NCI-H2227 (cell line): ENCODE measurements around the gene TXNDC5.

Source experiments
- DNase-seq: peaks from one replicate; lab custom pipeline; 2025; ENCODE audit not compliant: unreplicated experiment; lab: John Stamatoyannopoulos, UW

The TXNDC5 gene

DNA sequence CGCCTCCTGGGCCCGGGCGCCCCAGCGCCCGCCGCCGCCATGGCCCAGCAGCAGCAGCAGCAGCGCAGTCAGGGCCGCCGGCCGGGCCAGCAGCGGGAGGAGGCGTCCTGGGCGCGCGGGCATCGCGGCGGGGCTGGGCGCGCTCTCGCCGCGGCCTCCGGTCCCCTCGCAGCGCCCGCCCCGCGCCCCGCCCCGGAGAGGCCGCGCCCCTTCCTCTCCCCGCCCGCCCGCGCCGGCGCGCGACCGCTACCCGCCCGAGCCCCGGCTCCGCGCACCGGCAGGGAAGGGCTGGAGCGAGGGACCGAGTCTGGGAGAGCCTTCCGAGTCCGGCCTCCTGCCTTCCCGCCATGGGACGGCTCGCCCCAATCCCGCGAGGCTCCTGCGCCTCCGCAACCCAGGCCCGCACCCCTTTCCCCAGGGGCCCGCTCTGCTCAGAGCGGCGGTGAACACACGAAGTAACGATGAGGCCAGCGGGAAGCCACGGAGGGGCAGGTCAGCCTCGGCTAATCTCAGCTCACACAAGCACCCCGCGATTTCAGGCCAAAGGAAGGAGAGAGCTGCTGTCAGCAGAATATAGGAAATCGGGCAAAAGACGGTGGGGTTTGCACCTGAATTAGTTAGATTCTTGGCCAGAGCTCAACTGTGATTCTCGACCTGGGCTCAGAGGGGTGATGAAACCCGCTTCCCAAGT lies at the start of gene TXNDC5:
Gene TXNDC5, minus strand, starts transcription at position 135 of the 691 bp plus-strand sequence. Its CDS starts 12 bp downstream, at position 123.
- DNase-seq = peak; percentile 88

DNA sequence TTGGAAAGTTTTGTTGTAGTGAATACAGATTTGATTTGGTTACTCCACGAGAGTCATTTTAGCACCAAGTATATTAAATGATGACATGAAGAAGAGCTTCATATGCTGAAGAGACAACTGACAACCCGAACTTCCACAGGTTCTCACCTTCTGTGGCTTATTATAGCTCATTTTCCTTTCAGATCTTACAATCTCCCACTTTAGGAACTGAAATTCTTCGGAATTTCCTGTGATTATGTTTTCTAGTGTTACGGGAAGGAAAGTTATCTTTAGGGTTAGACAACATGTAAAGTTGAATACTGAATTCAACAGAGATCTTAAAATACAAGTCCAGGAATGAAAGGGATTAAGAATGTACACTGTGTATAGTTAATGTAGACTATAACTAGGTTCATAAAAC lies 49.6 kb upstream of the TXNDC5 start:
- no peak for DNase-seq

DNA sequence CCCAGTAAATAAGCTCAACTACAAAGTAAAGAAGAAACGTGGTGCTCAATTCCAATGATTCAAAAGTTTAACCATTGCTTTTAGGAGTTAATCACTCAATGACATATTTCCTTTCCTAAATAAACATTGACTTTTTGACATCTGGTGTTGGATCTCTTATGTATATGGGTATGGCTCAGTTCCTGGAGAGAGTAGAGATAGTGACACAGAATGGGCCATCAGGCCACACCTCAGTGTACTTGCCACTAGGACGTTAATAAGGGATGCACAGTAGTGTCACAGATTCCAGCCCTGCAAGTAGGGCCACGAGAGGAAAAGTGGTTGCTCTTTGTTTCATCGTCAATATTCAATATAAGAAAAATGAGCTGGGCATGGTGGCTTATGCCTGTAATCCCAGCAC lies 48.9 kb upstream of the TXNDC5 start:
- no peak for DNase-seq

DNA sequence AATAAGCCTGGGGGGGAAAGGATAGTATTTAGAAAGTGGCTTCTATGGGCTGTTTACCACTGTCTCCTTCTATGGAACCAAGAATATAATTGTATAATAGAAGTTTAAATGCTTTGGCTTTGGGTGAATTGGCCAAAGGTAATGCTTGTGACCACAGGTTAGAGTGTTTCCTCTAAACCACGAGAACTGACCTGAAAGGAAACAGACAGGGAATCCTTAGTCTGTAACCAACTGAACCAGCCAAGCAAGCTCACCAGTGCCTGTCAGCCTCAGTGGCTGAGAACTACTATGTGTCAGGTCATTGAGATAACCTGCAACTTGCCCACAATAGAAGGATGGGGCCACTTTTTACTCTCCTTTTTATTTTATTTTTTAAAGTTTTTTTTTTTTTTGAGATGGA lies 47.9 kb upstream of the TXNDC5 start:
- DNase-seq = no peak

DNA sequence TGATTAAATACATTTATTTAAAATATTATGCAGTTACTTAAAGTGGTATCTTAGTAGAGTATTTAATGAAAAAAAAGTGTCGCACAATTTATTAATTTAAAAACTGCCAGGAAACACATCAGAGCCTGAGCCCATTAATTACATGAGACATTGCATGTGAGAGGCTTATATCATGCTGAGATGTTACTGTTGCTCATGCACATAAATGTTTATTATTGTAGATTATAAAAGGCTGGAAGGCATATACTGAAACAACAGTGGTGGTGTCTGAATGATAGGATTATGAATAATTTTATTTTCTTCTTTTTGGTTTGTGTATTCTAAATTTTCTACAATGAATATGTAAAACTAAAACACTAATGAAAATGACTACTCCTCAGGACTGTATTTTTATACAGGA lies 45.7 kb upstream of the TXNDC5 start:
- DNase-seq = no peak

DNA sequence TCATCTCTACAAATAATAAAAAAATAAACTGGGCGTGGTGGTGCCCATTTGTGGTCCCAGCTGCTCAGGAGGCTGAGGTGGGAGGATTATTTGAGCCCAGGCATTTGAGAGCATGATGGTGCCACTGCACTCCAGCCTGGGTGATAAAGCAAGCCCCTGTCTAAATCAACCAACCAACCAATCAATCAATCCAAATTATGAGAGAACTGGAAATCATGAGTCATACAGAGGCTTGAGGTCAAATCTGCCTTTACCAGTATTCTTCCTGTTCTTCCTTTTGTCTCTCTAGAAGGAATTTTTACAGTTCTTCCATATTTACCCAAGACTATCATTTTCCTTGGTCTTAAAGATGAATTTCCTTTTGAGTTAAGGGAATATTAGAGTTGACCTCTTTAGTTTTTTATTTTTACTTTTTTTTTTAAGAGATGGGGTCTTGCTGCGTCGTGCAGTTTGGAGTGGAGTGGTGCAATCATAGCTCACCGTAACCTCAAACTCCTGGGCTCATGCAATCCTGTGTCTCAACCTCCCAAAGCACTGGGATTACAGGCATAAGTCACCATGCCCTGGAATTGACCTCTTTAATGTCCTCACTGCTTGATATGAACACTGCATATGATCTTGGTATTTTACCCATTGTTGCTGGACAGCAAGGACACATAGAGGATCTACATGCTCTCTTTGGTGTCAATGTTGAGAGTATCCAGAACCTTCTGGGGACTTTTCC lies 44.1 kb upstream of the TXNDC5 start:
- DNase-seq = no peak

DNA sequence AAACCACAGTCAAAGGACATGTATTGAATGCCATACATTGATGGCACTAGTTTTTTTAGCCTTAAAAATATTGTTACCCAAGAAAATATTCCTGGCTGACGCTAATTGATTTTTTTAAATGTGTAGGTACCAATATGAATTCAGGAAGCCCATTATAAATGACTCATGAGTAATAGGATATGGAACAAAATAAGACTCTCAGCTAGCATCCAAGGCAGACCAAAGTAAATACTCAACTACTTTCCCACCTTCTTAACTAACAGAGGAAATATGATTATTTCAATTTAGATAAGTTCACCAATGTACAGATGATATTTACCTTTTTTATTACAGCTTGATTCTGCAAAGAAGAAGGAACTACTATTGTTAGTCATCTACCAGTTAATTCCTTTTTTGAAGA lies 43.2 kb upstream of the TXNDC5 start:
- DNase-seq = no peak

DNA sequence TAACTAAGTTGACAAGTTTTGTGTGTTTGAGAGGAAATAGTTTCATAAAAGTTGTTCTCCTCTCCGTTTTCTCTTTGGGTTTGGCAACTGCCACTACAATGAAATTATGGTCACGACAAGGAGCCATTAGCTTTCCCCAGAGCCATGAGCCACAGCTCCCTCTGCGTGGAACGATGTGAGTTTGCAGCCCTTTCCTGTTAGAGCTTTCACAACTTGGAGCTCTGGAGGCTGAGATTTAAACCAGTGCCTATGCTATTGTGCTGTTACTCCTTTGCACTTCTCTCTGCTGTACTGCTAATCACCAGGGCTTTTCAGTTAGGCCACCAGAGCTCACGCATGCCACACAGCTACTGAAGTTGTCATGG lies 29.3 kb upstream of the TXNDC5 start:
- DNase-seq = no peak

DNA sequence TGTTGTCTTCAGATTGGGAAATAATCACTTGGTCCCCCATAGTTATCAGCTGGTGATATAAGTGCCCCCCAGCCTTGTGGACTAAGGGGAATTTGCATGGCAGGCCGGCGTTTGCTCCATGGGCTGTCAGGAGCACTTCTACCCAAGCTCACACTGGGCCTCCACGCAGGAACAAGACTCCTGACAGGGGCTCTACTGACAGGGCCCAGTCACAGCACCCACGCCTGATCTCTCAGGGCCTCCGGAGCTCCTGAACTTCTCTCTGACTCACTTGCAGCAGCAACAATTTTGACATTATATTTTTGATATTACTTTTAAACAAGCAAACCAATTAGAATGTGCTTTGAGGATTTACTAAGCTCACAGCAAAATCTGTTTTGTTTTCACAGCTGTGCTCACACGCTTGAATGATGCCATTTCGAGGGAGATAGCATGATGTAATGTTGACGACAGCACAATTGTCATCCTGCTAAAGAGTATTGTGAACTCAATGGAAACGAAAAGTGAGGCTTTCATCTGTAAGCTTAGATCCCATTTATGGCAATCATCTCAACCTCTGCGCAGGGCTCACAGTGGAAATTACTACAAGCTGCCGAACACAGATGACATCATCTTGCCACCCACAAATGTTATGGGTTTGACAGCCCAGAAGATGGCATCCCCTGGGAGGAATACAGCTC lies 28.7 kb upstream of the TXNDC5 start:
- DNase-seq = no peak

DNA sequence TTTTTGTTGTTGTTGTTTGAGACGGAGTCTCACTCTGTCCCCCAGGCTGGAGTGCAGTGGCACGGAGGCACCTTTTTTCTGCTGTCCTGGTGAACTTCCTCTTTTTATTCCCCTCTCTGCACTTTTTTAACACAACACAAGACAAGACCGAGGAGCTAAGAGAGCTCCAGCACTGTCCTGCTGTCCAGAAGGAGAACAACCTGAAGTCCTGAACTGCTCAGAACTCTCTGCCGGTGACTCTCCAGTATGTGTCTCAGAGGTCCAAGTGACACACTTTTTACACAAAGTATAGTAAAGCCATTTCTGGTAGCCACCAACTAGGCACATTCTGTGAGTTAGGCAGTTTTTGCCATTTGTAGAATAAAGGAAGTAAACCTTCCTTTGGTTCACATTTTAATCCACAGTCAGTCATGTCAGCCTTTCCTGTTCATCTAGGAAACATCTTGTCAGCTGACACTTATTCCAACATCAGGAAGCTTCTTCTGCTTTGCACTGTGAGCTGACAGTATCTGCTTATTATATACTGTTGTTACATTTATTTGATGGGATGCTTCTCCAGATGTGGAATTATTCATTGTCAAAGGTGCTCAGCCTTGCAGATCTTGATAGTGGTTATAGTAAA lies 28.1 kb upstream of the TXNDC5 start:
- no peak for DNase-seq

DNA sequence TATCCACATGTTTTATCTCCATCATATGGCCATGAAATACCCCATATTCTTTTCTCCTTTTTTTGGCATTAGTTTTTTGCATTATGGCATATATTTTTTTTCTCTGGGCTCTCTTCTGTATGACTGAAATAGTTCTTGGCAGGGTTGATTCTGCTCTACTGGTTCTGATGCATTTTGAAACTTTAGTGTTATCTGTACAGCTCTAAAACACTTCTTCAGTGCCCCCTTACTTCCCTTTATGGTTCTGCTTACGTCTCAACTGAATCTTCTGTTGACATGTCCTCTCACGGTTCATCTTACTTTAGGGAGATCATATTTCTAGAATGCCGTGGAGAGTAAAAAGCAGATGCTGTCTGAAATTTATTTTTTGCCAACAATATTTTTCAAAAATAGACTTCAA lies 23.2 kb upstream of the TXNDC5 start:
- DNase-seq = no peak

DNA sequence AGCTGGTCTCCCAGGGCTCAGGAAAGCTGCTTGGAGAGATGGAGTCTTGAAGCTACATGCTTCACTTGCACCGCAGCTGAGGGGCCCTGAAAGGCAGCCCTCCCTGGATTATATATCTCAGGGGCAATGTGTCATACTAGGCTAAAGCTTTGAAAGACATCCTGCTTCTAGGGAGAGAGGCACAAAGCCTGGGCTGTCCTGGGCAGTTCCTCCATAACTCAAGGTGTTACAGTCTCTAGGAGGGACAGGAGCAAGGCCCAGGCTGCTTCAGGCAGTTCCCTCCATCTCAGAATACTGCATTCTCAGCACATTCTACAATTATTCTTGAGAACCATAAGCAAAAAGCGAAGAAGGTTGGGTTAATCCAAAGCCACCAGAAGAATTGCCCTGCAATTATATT lies 22.0 kb upstream of the TXNDC5 start:
- no peak for DNase-seq

DNA sequence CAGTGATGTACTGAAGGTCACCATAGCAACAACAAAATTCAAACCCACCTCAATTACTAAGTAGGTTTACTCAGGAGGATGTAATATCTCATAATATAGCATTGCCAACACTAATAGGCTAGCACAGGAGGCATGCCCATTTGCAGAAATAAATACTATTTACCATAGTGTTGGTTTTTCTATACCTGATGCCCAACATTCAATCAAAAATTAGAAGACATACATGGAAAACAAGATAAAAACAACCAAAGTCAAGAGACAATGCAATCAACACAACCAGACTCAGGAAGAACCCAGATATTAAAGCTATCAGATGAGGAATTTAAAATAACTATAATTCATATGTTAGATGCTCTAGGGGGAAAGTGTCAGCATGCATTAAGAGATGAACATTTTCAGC lies 14.3 kb upstream of the TXNDC5 start:
- DNase-seq = no peak

DNA sequence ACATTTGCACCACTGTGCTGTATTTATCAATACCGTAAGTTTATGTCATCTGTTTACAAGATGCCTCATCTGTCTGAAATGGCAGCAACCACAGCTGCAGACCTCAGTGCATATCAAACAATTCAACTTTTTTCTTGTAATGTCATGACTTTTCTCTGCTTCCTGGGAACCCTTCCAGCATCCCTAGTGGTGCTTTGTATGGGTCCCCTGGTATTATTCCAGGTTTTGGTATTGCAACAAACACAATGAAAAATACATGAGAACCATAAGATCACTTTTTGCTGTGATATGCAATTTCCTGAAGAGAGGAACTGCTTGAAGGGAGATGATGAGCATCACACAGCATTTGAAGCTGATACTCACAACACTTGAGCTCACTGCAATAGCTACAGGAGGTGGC lies 12.0 kb upstream of the TXNDC5 start:
- no peak for DNase-seq

DNA sequence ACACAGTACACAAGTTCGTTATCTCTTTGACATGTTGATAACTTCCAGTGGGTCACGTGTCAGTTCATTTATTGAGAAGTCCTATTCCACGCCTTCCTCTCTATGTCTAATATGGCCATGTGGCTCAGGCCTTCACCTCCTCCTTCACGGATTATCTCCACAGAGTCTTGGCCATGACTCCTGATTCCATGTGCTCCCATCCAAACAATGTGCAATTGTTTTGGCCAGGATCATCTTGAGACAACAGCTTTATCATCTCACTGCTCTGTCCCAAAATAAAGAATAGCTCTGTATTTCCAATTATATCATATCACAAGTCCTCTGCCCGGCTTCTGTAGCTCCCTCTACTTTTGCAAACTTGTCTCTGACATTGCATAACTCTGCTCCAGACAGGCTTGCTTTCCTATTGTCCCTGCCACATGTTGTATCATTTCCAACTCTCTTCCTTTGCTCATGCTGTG lies 11.1 kb upstream of the TXNDC5 start:
- no peak for DNase-seq

DNA sequence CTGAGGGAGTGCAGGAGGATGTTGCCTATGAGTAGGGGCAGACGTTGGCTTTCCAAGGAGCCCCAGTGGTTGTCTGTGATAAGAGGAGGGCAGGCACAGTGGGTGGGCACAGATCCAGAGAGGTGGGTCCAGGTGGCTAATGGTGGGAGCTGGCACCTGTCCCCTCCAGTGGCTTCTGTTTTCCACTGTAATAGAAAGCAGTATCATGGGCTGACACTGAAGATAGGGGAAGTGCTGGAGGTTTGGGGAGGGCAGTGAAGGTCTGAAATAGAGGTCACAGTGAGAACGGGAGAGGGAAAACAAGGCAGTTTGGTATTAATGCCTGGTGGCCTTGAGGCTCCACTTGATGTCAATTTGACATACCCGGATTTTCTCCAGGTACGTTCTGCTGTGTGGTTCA lies 10.5 kb upstream of the TXNDC5 start:
- no peak for DNase-seq

DNA sequence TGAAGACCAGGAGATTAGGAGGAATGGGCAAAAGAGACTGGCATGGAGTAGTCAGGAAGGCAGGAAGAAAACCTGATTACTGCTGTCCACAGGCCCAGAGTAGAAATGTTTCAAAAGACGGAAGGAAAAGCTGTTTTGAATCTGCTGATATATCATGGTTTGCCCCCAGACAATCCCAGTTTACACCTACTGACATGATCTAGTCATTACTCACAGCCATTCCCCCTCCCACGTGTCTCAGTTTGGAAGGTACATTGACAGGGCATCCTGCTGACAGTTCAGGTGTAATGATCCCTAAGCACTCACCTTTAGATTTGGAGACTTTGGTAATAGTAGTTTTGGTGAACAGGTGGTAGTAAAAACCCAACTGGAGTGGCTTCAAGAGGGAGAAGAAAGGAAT lies 9.8 kb upstream of the TXNDC5 start:
- DNase-seq = no peak

DNA sequence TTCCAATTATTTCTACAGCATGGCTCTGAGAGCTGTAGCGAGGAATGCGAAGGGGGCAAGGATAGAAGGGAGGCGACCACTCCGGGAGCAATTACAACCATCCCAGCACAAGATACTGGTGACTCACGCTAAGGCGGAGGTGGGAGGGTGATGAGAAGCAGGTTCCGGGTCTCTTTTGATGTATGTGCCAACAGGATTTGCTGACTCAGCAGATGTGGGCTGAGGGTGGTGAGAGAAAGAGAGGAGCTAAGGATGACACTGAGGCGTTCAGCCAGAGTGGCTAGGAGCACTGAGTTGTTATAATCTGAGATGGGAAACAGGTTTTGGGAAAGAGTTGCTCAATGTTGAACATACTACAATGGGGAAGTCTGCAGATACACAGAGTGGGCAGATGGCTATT lies 9.3 kb upstream of the TXNDC5 start:
- no peak for DNase-seq

DNA sequence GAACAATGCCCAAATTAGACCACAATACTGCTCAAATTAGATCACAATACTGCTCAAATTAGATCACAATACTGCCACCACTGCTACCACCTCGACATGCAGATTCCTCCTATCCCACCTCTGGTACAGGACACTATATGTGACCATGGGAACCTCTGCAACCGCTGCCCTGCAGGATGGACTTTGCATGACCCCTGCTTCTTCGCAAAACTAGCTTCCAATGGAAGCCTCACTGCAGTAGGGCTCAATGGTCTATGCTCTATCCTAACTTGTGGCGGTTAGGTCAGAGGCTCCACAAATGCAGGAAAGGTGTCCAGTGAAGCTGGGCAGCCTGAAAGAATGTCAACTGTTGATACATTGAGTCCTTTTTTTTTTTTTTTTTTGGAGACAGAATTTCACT lies 7.8 kb upstream of the TXNDC5 start:
- DNase-seq = no peak

DNA sequence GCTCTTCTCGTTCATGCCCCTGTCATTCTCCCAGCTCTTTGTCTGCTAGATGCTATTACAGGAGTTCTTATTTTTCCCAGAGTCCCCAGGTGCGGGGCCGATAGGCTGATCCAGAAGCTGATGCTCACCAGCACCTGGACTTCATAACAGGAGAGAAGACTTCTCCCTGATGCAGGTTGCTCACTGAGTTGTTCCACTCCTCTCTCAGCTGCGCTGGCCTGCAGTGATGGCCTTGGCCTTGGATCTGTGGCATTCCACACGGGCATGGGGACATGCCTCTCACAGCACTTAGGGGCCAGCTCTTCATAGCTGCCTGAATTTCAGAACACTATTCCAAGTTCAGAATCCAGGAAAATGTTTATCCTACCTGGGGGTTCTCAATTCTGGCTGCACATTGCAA lies 7.1 kb upstream of the TXNDC5 start:
- no peak for DNase-seq

DNA sequence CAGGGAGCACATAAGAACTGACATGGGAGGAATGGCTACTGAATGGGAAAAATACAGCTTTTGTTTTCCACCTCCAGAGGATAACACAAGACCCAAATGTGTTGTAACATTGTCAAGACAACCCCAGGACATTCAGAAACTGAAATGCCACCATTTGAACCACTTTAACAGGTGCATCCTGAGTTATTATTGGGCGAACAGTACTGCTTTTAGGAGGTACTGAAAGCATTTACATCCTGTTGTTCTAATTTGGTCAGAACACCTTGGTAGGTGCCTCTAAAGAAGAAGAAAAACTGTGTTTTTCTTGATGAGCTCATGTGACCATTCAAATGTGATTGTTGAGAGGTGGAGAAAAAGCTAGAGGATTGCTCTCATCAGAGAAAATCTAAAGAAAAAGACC lies 6.4 kb upstream of the TXNDC5 start:
- no peak for DNase-seq
